ENCODE data around the gene ITPR2. TPM values are rescaled to one million over a fixed set of nuclear protein-coding genes. Genes with fewer than 3 reads are reported as not detected.

The ITPR2 gene
- total RNA-seq, 1 donor from 2014 or later, result 12.5 TPM

DNA sequence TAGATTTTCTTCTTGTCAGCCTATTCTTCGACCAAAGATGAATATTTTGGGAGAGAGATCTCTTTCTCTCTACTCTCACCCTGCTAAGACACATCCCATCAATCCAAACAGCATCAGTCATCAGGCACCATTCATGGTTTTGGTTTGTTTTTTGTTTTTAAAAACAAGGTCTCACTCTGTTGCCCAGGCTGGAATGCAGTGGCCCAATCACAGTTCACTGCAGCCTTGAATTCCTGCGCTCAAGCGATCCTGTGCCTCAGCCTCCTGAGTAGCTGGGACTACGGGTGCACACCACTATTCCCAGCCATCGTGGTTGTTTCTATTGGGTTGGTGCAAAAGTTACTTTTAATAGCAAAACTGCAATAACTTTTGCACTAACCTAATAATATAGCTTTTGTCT is 14.4 kb upstream of the ITPR2 start:
- no peak for DNase-seq (ENCODE audit: low spot score in 2 of 2)
- intact Hi-C loops (cut with DNase I), result loop anchor here (10.0 kb wide), 1 partner anchor 213 kb away; no protein-coding TSS in a partner anchor
- TF ChIP-seq, protein P1, sequence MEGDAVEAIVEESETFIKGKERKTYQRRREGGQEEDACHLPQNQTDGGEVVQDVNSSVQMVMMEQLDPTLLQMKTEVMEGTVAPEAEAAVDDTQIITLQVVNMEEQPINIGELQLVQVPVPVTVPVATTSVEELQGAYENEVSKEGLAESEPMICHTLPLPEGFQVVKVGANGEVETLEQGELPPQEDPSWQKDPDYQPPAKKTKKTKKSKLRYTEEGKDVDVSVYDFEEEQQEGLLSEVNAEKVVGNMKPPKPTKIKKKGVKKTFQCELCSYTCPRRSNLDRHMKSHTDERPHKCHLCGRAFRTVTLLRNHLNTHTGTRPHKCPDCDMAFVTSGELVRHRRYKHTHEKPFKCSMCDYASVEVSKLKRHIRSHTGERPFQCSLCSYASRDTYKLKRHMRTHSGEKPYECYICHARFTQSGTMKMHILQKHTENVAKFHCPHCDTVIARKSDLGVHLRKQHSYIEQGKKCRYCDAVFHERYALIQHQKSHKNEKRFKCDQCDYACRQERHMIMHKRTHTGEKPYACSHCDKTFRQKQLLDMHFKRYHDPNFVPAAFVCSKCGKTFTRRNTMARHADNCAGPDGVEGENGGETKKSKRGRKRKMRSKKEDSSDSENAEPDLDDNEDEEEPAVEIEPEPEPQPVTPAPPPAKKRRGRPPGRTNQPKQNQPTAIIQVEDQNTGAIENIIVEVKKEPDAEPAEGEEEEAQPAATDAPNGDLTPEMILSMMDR (IDR thresholded peaks at IDR 0.05), result no peak
- Histone ChIP-seq H3K4me3 (no peak overlapping the region), H3K27ac (no peak overlapping the region), H3K4me1 (peaks cover 0 to 8% of the 10 kb centered on the region in 2 donors), H3K27me3 (no peaks in the 10 kb centered on the region), H3K36me3 (no peaks in the 10 kb centered on the region), H3K9me3 (no peaks in the 10 kb centered on the region)

DNA sequence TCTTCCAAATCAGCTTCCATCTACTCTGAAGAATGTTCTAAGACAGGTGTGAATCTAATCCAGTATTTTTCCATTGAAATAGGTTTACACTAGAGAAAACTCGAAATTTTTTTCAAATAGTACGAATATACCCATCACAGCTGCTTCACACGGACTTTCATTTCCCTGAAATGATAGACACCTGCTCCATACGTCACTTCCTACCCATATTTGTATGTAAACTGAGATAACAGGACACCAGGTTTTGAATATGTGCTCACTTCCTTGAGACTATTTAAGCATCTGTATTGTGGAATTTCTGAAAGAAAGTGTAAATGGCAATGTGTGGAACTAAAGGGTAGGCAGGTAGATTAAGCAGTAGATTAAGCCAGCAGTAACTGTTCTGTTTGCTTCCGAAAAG is 13.4 kb upstream of the ITPR2 start:
- H3K4me3 ChIP-seq, result no peak overlapping the region
- no peak overlapping the region for H3K27ac ChIP-seq
- no peaks in the 10 kb centered on the region for H3K27me3 ChIP-seq
- H3K4me1 ChIP-seq, result peaks cover 0 to 8% of the 10 kb centered on the region in 2 donors
- H3K36me3 ChIP-seq, result no peaks in the 10 kb centered on the region
- TF ChIP-seq, protein P1 (IDR thresholded peaks at IDR 0.05), result no peak
- intact Hi-C loops (cut with DNase I), result loop anchor here (1.0 to 10.0 kb wide), 2 partner anchors 13 to 212 kb away; partner anchors contain the start of gene ITPR2
- no peaks in the 10 kb centered on the region for H3K9me3 ChIP-seq
- DNase-seq (ENCODE audit: low spot score in 2 of 2), result no peak

DNA sequence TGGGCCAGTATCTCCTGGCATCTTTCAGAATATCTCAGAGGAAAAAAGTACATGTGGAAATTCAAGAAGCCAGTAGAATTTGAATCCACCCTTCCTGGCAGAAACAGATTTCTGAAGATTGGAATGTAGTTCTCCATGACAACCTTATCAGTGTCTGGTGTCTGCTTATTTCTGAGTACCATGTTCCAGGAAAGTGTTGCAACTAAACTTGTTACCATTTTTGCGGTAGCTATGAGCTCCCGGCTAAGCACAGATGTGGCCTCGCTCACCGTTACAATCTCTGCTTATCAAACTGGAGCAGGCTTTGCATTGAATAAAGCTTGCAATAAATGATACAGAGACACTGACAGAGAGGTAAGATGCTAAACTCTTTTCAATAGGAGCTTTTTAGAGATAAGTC is 13.0 kb upstream of the ITPR2 start:
- no peak for DNase-seq (ENCODE audit: low spot score in 2 of 2)
- H3K9me3 ChIP-seq, result no peaks in the 10 kb centered on the region
- no peaks in the 10 kb centered on the region for H3K36me3 ChIP-seq
- TF ChIP-seq, protein P1 (IDR thresholded peaks at IDR 0.05), result no peak
- intact Hi-C loops (cut with DNase I), result loop anchor here (1.0 to 10.0 kb wide), 2 partner anchors 13 to 211 kb away; partner anchors contain the start of gene ITPR2
- peaks cover 0 to 8% of the 10 kb centered on the region in 2 donors for H3K4me1 ChIP-seq
- no peak overlapping the region for H3K4me3 ChIP-seq
- H3K27ac ChIP-seq, result no peak overlapping the region
- no peaks in the 10 kb centered on the region for H3K27me3 ChIP-seq

DNA sequence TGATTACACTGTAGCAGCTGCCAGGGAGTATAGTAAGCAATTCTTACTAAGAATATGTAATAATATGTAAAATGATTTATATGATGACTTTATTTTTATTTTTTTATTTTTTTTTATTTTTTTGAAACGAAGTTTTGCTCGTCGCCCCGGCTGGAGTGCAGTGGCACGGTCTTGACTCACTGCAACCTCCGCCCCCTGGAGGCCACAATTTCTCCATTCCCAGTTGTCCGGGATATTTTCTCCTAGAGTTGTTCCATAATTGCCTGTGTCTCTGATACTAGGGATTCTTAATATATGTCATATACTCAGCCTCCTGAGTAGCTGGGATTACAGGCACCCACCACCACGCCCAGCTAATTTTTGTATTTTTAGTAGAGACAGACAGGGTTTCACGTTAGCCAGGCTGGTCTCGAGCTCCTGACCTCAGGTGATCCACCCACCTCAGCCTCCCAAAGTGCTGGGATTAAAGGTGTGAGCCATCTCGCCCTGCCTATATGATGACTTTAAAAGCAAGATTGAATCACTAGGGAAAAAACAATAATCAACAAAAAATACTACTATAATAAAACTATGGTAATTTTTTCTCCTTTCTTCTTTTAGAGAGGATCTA is 12.2 kb upstream of the ITPR2 start:
- Histone ChIP-seq H3K27ac (no peak overlapping the region), H3K4me3 (no peak overlapping the region), H3K27me3 (no peaks in the 10 kb centered on the region), H3K4me1 (peaks cover 0 to 8% of the 10 kb centered on the region in 2 donors), H3K36me3 (no peaks in the 10 kb centered on the region), H3K9me3 (no peaks in the 10 kb centered on the region)
- peak in 1 of 2 donors; percentile 74 for DNase-seq (ENCODE audit: low spot score in 2 of 2)
- TF ChIP-seq, protein P1 (IDR thresholded peaks at IDR 0.05), result peak; percentile 20 to 62 (median 59)
- intact Hi-C loops (cut with DNase I), result loop anchor here (10.0 kb wide), 1 partner anchor 210 kb away; no protein-coding TSS in a partner anchor

DNA sequence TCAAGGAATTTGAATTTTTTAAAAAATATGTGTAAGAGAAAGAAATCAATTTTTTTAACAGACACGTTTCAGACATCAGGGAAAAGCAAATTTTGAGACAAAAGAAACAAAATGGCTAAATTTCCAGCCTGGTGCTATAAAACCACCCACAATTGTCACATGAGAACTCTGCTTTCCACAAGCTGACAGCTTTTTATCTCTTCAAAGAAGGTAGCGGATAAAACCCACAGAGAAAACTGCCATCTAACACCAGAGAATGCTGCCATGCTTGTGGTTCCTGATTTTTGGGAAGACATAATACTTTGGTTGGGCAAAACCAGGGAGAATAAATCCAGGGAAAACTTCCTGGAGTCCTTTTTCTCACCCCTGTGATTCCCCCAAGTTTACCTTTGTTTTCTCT is 10.3 kb upstream of the ITPR2 start:
- Histone ChIP-seq H3K4me3 (no peak overlapping the region), H3K27me3 (no peaks in the 10 kb centered on the region), H3K36me3 (no peaks in the 10 kb centered on the region), H3K4me1 (peaks cover 0 to 8% of the 10 kb centered on the region in 2 donors), H3K27ac (no peak overlapping the region), H3K9me3 (no peaks in the 10 kb centered on the region)
- DNase-seq (ENCODE audit: low spot score in 2 of 2), result no peak
- TF ChIP-seq, protein P1 (IDR thresholded peaks at IDR 0.05), result no peak
- intact Hi-C loops (cut with DNase I), result loop anchor here (10.0 kb wide), 1 partner anchor 209 kb away; no protein-coding TSS in a partner anchor

Measured in ascending aorta (tissue), 2 donors.